Ovary (tissue), 9 donors: Measurements from ENCODE around the gene MAP3K19. TPM values are rescaled to one million over a fixed set of nuclear protein-coding genes. Genes with fewer than 3 reads are reported as not detected.

Source experiments
- DNase-seq, 5 donors: peaks; one replicate each; pipeline ENCODE4 v3.0.0-alpha.2; 2019 to 2020
- H3K27ac ChIP-seq, 2 donors: fragments of 200-600 bp; one replicate each; pipeline versions ENCODE4 v1.5.1 to v1.8.0; 2019 to 2022
- H3K27me3 ChIP-seq: fragments of 200-600 bp; one replicate; pipeline ENCODE4 v1.8.0; 2022
- H3K36me3 ChIP-seq: fragments of 200-600 bp; sonication (generic); one replicate; pipeline ENCODE4 v1.5.1; 2019
- H3K4me1 ChIP-seq: one replicate; pipeline ENCODE4 v1.8.1; 2013; ENCODE audit warnings: mild to moderate bottlenecking, moderate library complexity; ENCODE audit not compliant: insufficient read depth
- H3K4me3 ChIP-seq: fragments of 200-600 bp; sonication (generic); one replicate; pipeline ENCODE4 v1.5.1; 2017
- H3K9me3 ChIP-seq, 2 donors: fragments of 200-600 bp in 1 of 2; sonication (generic) in 1 of 2; one replicate each; pipeline versions ENCODE4 v1.5.1 to v1.8.1; 2013 to 2019; ENCODE audit warnings: mild to moderate bottlenecking in 1 of 2, moderate library complexity in 1 of 2
- EP300 ChIP-seq: sonication (generic); formaldehyde crosslinking; IDR thresholded peaks from one replicate; pipeline ENCODE4 v1.6.1; 2017; ENCODE audit warnings: antibody characterized with exemption
- POLR2A ChIP-seq: fragments of 450-650 bp; IDR thresholded peaks from one replicate; pipeline ENCODE4 v1.6.1; 2017; ENCODE audit warnings: antibody characterized with exemption, mild to moderate bottlenecking, moderate library complexity
- WGBS, 3 donors: extraction: QIAGEN DNeasy Blood & Tissue Kit in 1 of 3; methylation state at CpG; one replicate each; pipeline versions ENCODE4 v1.1.5 to v1.1.7; 2013 to 2017; 5-methylcytosine and 5-hydroxymethylcytosine counted together
- intact Hi-C, 4 donors: fragments of 100-400 bp; cut with DNase I; formaldehyde crosslinking; loops; one replicate each; pipeline versions ENCODE4 v1.11.0 to v1.15.1; 2022 to 2023
- polyA plus RNA-seq, 2 donors: library from polyadenylated mRNA; stranded (reverse); fragments of 200-250 nt in 1 of 2; fragments of 350-450 nt in 1 of 2; fragmentation: Illumina TruSeq in 1 of 2; extraction: RNeasy Lipid Tissue Mini Kit (QIAGEN cat#74804) in 1 of 2; gene quantifications; one replicate each; pipeline ENCODE4 v1.2.3, GENCODE V29; 2013 to 2014
- total RNA-seq, 7 donors: library from RNA; depleted of rRNA in 2 of 7; stranded (reverse); fragments of >200 nt in 2 of 7; fragmentation: NEBNext Ultra II Directional in 3 of 7; extraction: Animal tissue kit (Norgen Biotek cat#: 25700) in 3 of 7; gene quantifications; one replicate each; pipeline versions ENCODE4 v1.1.0 to v1.2.4, GENCODE V29; 2016 to 2023
- TF ChIP-seq, protein P1 (sequence below), 3 donors: fragments of 450-650 bp in 2 of 3; fragments of 200-600 bp in 1 of 3; IDR thresholded peaks; one replicate each; pipeline versions ENCODE4 v1.5.1 to v1.8.0; 2016 to 2022; ENCODE audit warnings: antibody characterized with exemption in 3 of 3, mild to moderate bottlenecking in 1 of 3
- donor health status: DM: no; HTN: no; CAD: no; lungs with moderate emphysema.
- donor health status: DM: no; HTN: no; CAD: no.
- donor health status: Bipolar disorder and iron deficiency.
- donor health status: DM: yes; HTN: yes; CAD: no.
- donor health status: DM: no; HTN: no; CAD: no.
- donor health status: DM: yes; HTN: yes; CAD: no.

The MAP3K19 gene
- total and polyA plus RNA-seq, 9 donors, result 0.02 to 23.2 (median 0.93) TPM; not detected in 3

DNA sequence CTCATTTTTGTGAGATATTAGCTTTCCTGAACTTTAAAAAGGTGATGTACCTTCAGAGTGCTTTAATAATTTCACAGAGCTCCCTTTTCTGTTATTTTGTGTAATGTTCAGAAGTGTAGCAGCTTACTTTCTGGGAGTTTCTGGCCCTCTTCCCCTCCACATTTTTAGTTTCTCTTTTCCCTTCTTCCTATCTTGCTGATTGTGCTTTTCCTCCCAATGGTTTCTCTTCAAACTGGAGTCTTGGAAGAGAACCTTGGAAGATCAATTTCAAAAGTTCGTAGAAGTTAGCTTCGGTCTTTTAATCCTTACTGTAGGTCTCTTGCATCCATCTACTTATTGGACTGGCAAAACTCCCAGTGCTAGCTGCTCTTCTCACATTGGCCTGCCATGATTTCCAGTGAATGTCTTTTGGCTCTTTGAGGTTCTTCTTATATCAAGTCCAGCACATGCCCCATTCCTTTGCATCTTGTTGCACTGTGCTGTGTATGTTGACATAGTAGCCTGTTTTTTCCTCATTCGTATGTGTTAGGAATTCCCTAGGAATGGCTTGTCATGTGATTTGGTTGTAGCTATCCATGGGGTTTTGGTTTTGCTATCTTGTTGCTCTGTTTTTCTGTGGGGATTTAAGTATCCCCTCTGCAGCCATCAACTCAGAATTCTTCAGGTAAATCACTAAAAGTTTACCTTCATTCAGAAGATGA is 120.9 kb downstream of the MAP3K19 start:
- Histone ChIP-seq H3K9me3 (no peaks in the 10 kb centered on the region), H3K4me3 (no peak overlapping the region), H3K27ac (no peak overlapping the region), H3K4me1 (peaks cover 11% of the 10 kb centered on the region), H3K27me3 (no peaks in the 10 kb centered on the region), H3K36me3 (no peaks in the 10 kb centered on the region)
- intact Hi-C loops, result no loop called here
- WGBS, 3 donors, result 56 to 68% (median 62%) methylated on average over 3 of the region's 3 CpGs
- DNase-seq, result no peak
- TF ChIP-seq POLR2A (no peak), EP300 (no peak)
- TF ChIP-seq, protein P1, sequence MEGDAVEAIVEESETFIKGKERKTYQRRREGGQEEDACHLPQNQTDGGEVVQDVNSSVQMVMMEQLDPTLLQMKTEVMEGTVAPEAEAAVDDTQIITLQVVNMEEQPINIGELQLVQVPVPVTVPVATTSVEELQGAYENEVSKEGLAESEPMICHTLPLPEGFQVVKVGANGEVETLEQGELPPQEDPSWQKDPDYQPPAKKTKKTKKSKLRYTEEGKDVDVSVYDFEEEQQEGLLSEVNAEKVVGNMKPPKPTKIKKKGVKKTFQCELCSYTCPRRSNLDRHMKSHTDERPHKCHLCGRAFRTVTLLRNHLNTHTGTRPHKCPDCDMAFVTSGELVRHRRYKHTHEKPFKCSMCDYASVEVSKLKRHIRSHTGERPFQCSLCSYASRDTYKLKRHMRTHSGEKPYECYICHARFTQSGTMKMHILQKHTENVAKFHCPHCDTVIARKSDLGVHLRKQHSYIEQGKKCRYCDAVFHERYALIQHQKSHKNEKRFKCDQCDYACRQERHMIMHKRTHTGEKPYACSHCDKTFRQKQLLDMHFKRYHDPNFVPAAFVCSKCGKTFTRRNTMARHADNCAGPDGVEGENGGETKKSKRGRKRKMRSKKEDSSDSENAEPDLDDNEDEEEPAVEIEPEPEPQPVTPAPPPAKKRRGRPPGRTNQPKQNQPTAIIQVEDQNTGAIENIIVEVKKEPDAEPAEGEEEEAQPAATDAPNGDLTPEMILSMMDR (IDR thresholded peaks at IDR 0.05), result no peak

DNA sequence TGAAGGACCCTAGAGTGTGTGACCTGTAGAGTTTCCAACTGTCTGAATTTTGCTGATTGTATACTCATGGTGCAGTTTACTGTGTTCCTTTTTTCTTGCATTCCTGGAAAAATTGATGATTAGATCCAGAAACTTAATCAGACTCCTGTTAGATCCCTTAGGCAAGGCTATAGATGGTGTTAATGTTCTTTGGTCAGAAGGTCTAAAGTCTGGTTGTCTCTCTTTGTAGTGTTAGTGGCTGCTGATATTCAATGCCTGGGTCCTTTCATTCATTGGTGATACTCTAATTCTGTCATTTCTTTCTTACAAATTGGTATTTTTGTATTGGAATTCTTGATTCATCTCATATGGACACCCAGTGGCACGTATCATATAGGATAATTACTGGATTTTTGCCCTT is 122.3 kb downstream of the MAP3K19 start:
- no peaks in the 10 kb centered on the region for H3K36me3 ChIP-seq
- no peaks in the 10 kb centered on the region for H3K9me3 ChIP-seq
- intact Hi-C loops, result no loop called here
- H3K4me3 ChIP-seq, result no peak overlapping the region
- H3K4me1 ChIP-seq, result peaks cover 13% of the 10 kb centered on the region
- 92 to 97% (median 97%) methylated on average over 1 of the region's 1 CpG for WGBS, 3 donors
- no peak for DNase-seq
- TF ChIP-seq EP300, result no peak
- TF ChIP-seq, protein P1 (IDR thresholded peaks at IDR 0.05), result no peak
- TF ChIP-seq POLR2A, result no peak
- no peak overlapping the region for H3K27ac ChIP-seq
- no peaks in the 10 kb centered on the region for H3K27me3 ChIP-seq

DNA sequence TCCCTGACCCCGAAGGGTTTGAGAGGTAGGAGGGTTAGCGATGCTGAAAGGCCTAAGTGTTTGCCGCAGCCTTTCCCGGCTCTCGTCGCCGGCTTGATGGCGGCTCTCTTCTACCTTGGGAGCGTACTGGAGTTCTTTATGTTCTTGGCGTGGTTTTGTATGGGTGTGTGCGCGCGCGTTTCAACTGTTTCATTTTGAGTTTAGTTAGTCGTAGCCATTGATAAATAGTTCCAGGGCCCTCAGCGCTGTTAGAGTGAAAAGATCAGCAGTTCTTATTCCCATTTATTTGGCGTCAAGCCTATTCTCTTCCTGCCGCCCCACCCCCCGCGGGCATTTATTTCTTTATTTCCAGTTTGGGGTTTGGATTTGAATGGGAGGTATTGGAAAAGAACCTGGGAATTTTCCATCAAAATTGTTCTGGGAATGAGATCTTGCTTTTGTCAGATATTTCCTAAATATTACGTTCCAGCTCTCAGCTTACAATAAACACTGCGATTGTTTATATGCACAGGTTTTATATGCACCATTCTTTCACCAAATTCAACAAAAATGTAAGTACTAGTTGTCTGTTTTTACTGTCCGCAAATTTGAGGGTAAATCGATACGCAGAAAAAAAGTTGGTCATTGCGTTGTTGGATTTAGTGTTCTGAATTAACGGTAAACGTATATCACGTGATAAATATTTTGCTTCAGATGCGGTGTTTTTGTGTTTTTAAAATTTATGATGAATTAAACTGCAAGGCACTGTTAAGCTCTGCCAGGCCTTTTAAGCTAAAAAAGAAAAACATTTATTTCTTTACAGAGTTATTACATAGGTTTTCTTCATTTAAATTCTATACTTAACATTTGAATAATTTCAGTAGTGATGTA is 127.7 kb downstream of the MAP3K19 start:
- WGBS, 3 donors, result 1% methylated on average over 30 of the region's 30 CpGs
- Histone ChIP-seq H3K27ac (peak overlapping the region; percentile 17 to 94), H3K4me1 (peaks cover 5% of the 10 kb centered on the region), H3K4me3 (peak overlapping the region; percentile 95), H3K9me3 (no peaks in the 10 kb centered on the region), H3K36me3 (no peaks in the 10 kb centered on the region), H3K27me3 (no peaks in the 10 kb centered on the region)
- intact Hi-C loops, result no loop called here
- TF ChIP-seq POLR2A (no peak), EP300 (no peak)
- TF ChIP-seq, protein P1 (IDR thresholded peaks at IDR 0.05), result no peak
- DNase-seq, result peak in 2 of 5 donors; percentile 16 to 28

DNA sequence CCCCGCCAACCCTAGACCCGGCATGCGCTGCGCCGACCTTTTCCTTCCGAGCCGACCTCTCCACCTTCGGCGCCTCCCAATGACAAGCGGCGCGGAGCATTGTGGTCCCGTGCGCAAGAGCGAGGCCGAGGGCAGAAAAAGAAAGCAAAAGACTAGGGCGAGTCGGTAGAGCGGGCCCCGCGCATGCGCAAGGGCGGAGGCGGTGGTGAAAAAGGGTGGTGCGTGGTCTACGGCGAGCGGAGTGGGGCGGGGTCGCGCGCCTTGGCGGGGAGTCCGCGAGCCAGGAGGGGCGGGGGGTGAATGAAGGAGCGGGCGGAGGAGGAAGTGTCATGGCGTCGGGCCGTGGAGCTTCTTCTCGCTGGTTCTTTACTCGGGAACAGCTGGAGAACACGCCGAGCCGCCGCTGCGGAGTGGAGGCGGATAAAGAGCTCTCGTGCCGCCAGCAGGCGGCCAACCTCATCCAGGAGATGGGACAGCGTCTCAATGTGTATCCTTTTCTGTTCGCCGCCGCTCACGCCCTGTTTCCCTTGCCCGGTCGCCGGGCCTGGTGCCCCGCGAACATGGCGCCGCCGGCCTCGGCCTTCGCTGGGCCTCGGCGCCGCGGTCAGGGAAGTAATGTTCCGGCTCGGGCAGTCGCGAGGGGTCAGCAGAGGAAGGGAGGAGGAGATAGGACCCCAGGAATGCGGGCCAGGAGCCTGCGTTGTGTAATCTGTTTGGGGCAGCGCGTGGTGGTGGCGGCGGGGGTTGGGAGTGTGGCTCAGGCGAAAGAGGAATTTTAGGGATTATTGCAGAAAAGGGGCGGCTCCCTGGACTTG is 128.5 kb downstream of the MAP3K19 start, which contains the start of gene CCNT2:
TSS of gene CCNT2 (plus strand) at position 297 of the 815 bp plus-strand sequence. CDS start at position 330, 33 bp downstream.
- peak within 1 kb of the TSS; percentile 95 for H3K4me3 ChIP-seq
- H3K9me3 ChIP-seq, result no peaks in the 10 kb centered on the region
- no peaks in the 10 kb centered on the region for H3K27me3 ChIP-seq
- no peak for TF ChIP-seq EP300
- TF ChIP-seq, protein P1 (IDR thresholded peaks at IDR 0.05), result peak in 1 of 3 donors; percentile 45
- TF ChIP-seq POLR2A, result peak; percentile 30
- WGBS, 3 donors, result 0 to 1% (median 0%) methylated on average over 62 to 83 of the region's 83 CpGs
- peak; percentile 99 to 100 (median 99) for DNase-seq
- H3K27ac ChIP-seq, result peak within 1 kb of the TSS; percentile 51 to 94
- no peaks in the 10 kb centered on the region for H3K36me3 ChIP-seq
- intact Hi-C loops, result no loop called here
- H3K4me1 ChIP-seq, result peaks cover 5% of the 10 kb centered on the region
